GM18502 (cell line): ENCODE results near the gene ATAD3C.
"Not testable (repeated sequence)": the region's sequence is repeated elsewhere in the genome, so short reads cannot be mapped to it uniquely, and the experiment has no call there.

ENCODE experiments used
- ATAC-seq: cut with Tn5 transposase; IDR thresholded peaks from one replicate; pipeline ENCODE4 v1.9.1; 2021; ENCODE audit warnings: mild to moderate bottlenecking; ENCODE audit not compliant: unreplicated experiment, poor library complexity

ATAD3C gene

GRCh38 chr1:1468196-1468985 is 18.9 kb downstream of the ATAD3C start:
- not testable (repeated sequence) for ATAC-seq

DNA sequence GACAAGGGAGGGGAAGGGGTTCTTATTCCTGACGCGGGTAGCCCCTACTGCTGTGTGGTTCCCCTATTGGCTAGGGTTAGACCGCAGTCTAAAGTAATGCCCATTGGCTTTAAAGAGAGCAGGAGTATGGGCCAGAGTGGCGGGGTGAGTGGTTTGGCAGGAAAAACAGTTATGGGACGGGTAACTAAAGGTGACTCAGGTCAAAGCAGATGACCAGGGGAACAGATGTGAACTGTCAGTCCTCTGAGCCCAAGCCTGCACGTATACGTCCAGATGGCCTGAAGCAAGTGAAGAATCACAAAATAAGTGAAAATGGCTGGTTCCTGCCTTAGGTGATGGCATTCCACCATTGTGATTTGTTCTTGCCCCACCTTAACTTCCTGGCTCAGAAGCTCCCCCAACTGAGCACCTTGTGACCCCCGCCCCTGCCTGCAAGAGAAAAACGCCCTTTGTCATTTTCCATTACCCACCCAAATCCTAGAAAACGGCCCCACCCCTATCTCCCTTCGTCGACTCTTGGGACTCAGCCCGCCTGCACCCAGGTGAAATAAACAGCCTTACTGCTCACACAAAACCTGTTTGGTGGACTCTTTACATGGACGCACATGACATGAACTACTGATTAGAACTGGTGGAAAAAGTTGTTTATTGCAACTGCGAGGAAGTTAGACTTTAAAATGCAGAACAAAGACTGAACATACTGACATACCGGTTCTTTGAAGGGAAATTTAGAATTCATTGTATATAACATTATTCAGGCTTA is 21.3 kb downstream of the ATAD3C start:
- no peak for ATAC-seq

- ATAC-seq, result peak; percentile 91
Measured at GRCh38 chr1:1471389-1472052, 22.0 kb downstream of the ATAD3C start, which contains the start of gene ATAD3B. TSS of gene ATAD3B (plus strand) at chr1:1471765. CDS start at chr1:1471885, 120 bp downstream.

DNA sequence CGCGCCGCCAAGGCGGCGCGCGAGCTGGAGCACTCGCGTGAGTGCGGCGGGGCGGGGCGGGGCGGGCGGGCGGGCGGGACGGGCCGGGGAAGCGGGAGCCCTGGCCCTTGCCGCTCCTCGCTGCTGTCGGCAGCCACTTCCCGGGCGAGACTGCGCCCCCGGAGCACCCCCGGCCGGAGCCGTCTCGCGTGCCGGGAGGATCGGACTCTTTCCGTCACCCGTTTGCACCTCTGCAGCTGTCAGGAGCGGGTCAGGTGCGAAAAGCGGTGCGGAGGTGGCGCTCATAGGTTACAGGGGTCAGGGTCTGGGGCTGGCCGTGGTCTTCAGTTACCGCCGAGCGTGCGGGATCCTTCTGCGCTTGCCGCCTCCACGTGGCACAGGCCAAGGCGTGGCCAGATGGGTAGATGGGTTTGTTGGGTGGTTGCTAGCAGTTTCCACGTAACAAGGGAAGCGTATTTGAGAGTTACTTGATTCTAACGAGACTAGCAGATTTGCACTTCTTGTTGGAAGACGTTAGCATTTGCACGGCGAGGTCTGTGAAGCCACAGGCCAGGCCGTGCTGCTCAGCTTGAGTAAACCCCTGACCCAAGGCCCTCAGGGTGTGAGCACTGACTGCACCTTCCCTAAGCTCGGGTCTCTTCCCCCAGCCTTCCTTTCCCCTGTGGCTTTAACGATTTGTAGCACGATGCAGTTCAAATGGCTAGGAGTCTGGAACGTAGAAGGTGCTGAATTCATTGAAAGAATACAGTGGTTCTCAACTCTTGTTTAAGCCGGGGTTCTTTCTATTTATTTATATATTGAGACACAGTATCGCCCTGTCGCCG is 22.8 kb downstream of the ATAD3C start:
- ATAC-seq, result peak; percentile 19

- ATAC-seq, result not testable (repeated sequence)
Measured at GRCh38 chr1:1476011-1476410, 26.5 kb downstream of the ATAD3C start.

- ATAC-seq, result no peak
Measured at GRCh38 chr1:1477206-1477605, 27.7 kb downstream of the ATAD3C start.

GRCh38 chr1:1479547-1480487 is 30.3 kb downstream of the ATAD3C start:
- no peak for ATAC-seq

DNA sequence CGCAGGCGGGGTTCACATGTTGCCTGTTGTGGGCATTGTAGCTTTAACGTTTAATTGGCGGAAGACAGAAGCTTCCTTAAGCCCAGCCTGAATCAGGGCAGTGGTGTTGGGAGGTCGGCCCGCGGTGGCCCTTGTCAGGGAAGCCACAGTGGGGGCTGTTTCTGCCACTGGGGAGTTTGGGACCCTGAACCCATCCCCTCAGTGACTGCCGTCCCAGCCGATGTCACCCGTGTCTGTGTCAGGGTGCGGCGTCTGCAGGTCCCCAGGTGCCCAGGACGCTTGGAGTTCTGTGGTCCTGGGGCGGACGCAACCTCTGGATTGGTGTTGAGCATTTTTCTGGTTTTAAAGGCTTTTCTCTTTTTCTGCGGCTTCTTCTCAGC is 31.0 kb downstream of the ATAD3C start:
- ATAC-seq, result not testable (repeated sequence)

GRCh38 chr1:1481811-1482210 is 32.3 kb downstream of the ATAD3C start:
- ATAC-seq, result not testable (repeated sequence)

- ATAC-seq, result no peak
Measured at GRCh38 chr1:1482856-1483255, 33.4 kb downstream of the ATAD3C start.

DNA sequence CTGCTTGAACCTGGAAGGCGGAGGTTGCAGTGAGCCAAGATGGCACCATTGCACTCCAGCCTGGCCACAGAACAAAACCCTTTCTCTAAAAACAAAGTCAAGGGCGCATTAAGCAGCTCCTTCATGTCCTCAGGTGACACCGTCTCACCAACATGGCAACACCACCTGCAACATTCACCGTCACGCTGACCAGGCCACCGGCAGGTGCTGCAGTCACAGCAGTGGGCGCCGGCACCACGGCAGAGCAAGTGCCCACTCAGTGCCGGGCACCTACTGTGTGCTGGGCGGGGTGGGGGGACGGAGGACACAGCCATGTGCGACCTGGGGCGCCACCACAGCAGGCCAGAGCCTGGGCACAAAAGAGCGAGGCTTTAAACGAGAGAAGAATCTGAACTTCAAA is 34.2 kb downstream of the ATAD3C start:
- ATAC-seq, result no peak

DNA sequence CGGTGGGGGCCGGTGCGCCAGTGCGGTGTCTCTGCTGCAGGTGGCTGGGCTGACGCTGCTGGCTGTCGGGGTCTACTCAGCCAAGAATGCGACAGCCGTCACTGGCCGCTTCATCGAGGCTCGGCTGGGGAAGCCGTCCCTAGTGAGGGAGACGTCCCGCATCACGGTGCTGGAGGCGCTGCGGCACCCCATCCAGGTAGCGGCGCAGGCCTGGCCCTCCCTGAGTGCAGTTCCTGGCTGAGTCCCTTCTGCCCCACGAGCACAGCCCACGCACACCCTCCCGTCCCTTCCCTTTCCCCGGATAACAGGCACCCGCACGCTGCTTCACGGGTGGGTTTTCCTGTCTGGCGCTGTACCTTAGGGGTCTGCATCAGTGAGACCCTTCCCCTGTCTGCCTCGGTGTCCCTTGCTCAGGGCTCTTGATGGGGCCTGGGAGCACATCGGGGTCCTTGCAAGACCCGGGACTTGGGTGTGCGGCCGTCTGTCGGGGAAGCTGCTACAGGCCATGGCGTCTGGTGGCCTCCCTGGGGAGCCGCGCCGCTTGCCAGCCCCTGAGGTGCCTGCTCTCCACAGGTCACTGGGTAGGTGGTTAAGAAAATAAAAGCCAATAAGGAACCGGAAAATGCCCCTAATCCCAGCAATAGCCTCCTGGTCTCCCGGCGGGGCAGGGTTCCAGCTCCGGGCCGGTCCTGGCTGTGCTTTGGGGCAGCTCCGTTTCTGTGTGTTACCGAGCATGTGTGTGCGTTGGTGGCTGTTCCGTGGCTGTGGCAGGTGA is 35.7 kb downstream of the ATAD3C start:
- not testable (repeated sequence) for ATAC-seq

- not testable (repeated sequence) for ATAC-seq
Measured at GRCh38 chr1:1485755-1486317, 36.3 kb downstream of the ATAD3C start.

GRCh38 chr1:1487701-1488100 is 38.2 kb downstream of the ATAD3C start:
- ATAC-seq, result no peak

DNA sequence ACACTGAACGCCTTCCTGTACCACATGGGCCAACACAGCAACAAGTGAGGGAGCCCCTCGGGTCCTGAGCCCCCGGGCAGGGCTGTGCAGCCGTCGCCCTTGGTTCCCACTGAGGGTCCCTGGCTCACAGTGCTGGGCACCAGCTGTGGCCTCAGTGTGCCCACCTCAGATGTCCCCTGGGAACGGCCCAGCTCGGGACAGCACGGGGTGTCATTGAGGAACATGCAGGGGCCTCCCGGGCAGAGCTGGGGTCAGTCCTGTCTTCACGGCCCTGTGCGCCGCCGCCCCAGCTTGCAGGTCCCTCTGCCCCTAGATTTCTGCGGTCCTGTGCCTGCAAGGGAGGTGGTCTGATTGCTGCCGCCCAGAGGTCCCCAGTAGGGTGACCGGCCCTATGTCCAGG is 39.7 kb downstream of the ATAD3C start:
- no peak for ATAC-seq

DNA sequence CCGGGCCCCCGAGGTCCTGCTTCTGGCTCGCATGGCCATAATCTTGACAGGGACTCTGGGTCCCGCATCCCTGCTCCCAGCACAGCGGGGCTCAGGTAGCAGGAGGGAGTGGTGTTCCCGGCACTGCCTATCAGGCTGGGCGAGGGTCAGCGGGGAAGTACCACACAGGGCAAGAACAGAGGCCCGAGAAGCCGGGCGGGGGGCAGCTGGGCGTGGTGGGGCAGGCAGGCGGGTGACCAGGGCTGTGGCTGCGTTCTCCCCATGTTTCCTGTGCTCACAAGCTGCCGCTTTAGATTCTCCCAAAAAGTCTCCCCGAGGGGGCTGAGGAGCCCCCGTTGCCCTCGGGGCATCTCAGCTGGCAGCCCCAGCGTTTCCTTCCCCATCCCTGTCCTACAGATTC is 40.4 kb downstream of the ATAD3C start:
- ATAC-seq, result no peak

DNA sequence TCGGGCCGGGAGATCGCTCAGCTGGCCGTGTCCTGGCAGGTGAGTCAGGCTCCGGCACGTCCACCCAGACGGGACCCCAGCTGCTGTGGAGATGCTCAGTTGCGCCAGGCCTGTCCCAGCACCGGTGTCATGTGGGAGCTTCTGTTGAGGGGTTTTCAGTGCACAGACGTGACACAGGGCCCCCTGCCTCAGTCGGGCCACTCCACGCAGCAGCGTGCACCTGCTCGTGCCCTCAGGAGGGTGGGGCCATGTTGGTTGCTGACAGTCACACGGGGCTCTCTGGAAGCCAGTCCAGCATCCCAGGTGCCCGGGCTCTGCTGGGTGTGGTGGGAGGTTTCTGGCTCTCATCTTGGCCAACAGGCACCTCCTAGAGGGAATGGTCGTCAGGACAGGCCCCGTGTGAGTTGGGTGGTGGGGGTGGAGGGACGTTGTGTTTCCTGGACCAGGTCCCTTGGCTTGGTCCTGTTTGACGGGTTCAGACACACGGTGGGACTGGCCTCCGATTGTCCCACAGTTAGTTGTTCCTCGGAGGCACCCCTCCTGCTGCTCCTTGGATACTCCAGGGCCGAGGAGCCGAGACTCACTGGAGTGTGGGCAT is 41.2 kb downstream of the ATAD3C start:
- ATAC-seq, result no peak

- ATAC-seq, result no peak
Measured at GRCh38 chr1:1491601-1492000, 42.1 kb downstream of the ATAD3C start.
